Smooth muscle cell (in vitro differentiated cells): ENCODE results near the gene SLC43A1. TPM values are rescaled to one million over a fixed set of nuclear protein-coding genes. Genes with fewer than 3 reads are reported as not detected.

ENCODE experiments used
- DNase-seq: peaks from one replicate; lab custom pipeline; 2025; ENCODE audit not compliant: unreplicated experiment; lab: John Stamatoyannopoulos, UW
- H2AFZ ChIP-seq: fragments of 200-600 bp; sonication (generic); 2 replicates; pipeline ENCODE4 v1.6.0; 2016; ENCODE audit warnings: antibody characterized with exemption, low read depth, mild to moderate bottlenecking
- H3F3A ChIP-seq: fragments of 200-600 bp; sonication (generic); 2 replicates; pipeline ENCODE4 v1.6.0; 2017; ENCODE audit warnings: antibody characterized with exemption, low read depth
- H3K27ac ChIP-seq: fragments of 200-600 bp; sonication (generic); 2 replicates; pipeline ENCODE4 v1.5.1; 2016; ENCODE audit warnings: low read depth, mild to moderate bottlenecking
- H3K27me3 ChIP-seq: fragments of 200-600 bp; sonication (generic); 2 replicates; pipeline ENCODE4 v1.6.1; 2016; ENCODE audit warnings: low read depth, mild to moderate bottlenecking
- H3K36me3 ChIP-seq: fragments of 200-600 bp; sonication (generic); 2 replicates; pipeline ENCODE4 v1.5.1; 2016; ENCODE audit warnings: low read depth
- H3K4me1 ChIP-seq: fragments of 200-600 bp; sonication (generic); 2 replicates; pipeline ENCODE4 v1.5.1; 2016; ENCODE audit warnings: low read depth
- H3K4me2 ChIP-seq: fragments of 200-600 bp; sonication (generic); 2 replicates; pipeline ENCODE4 v1.6.0; 2016; ENCODE audit warnings: mild to moderate bottlenecking
- H3K4me3 ChIP-seq: fragments of 200-600 bp; sonication (generic); 2 replicates; pipeline ENCODE4 v1.5.1; 2016; ENCODE audit warnings: mild to moderate bottlenecking
- H3K79me2 ChIP-seq: fragments of 200-600 bp; sonication (generic); 2 replicates; pipeline ENCODE4 v1.6.0; 2016; ENCODE audit warnings: low read depth, mild to moderate bottlenecking
- H3K9ac ChIP-seq: fragments of 200-600 bp; sonication (generic); 2 replicates; pipeline ENCODE4 v1.6.0; 2016; ENCODE audit warnings: low read depth
- H3K9me3 ChIP-seq: fragments of 200-600 bp; sonication (generic); replicated peaks from 2 replicates; pipeline ENCODE4 v1.5.1; 2016; ENCODE audit warnings: low read depth
- H4K20me1 ChIP-seq: fragments of 200-600 bp; sonication (generic); 2 replicates; pipeline ENCODE4 v1.6.0; 2016; ENCODE audit warnings: low read depth
- CTCF ChIP-seq: fragments of 200-600 bp; sonication (generic); IDR thresholded peaks from 2 replicates; pipeline ENCODE4 v1.5.1; 2017; ENCODE audit warnings: borderline replicate concordance, mild to moderate bottlenecking, antibody characterized with exemption; ENCODE audit not compliant: insufficient read depth, poor library complexity, severe bottlenecking
- WGBS: methylation state at CpG from one replicate; pipeline ENCODE4 v1.1.7; 2016; ENCODE audit warnings: low lambda C conversion rate; 5-methylcytosine and 5-hydroxymethylcytosine counted together
- polyA plus RNA-seq: library from polyadenylated mRNA; unstranded; fragments of >200 nt; fragmentation: Nextera tagmentation; extraction: Ambion mirVana; gene quantifications from 2 replicates; pipeline ENCODE4 v1.2.1, GENCODE V29; 2016
- total RNA-seq: library from RNA; depleted of rRNA; stranded (reverse); fragments of >200 nt; gene quantifications from 2 replicates; pipeline ENCODE4 v1.2.3, GENCODE V29; 2014

The SLC43A1 gene
- total and polyA plus RNA-seq, 2 experiments from 2014 or later = 1.3 to 7.3 TPM

- no peak overlapping the region for H3K9ac ChIP-seq
- H3K27me3 ChIP-seq = no peaks in the 10 kb centered on the region
- no peaks in the 10 kb centered on the region for H4K20me1 ChIP-seq
- H2AFZ ChIP-seq = no peak overlapping the region
- H3K4me2 ChIP-seq = no peak overlapping the region
- H3K4me1 ChIP-seq = no peaks in the 10 kb centered on the region
- H3K27ac ChIP-seq = no peak overlapping the region
- no peaks in the 10 kb centered on the region for H3K36me3 ChIP-seq
- no peaks in the 10 kb centered on the region for H3K9me3 ChIP-seq
- no peak overlapping the region for H3K4me3 ChIP-seq
- DNase-seq = no peak
- no peaks in the 10 kb centered on the region for H3K79me2 ChIP-seq
- no peak for TF ChIP-seq CTCF
- no peaks in the 10 kb centered on the region for H3F3A ChIP-seq
- 91% methylated on average over 2 of the region's 2 CpGs for WGBS
Measured at GRCh38 chr11:57555393-57555792, 39.9 kb upstream of the SLC43A1 start.

- no peak overlapping the region for H3K4me2 ChIP-seq
- 54% methylated on average over 5 of the region's 5 CpGs for WGBS
- no peak for DNase-seq
- H3K36me3 ChIP-seq = no peaks in the 10 kb centered on the region
- no peaks in the 10 kb centered on the region for H3F3A ChIP-seq
- no peaks in the 10 kb centered on the region for H4K20me1 ChIP-seq
- H3K4me3 ChIP-seq = no peak overlapping the region
- H3K79me2 ChIP-seq = no peaks in the 10 kb centered on the region
- TF ChIP-seq CTCF = no peak
- no peak overlapping the region for H2AFZ ChIP-seq
- H3K27ac ChIP-seq = no peak overlapping the region
- no peaks in the 10 kb centered on the region for H3K4me1 ChIP-seq
- no peaks in the 10 kb centered on the region for H3K9me3 ChIP-seq
- H3K9ac ChIP-seq = no peak overlapping the region
- H3K27me3 ChIP-seq = no peaks in the 10 kb centered on the region
Measured at GRCh38 chr11:57552479-57552878, 37.0 kb upstream of the SLC43A1 start.

GRCh38 chr11:57551941-57552340 lies 36.4 kb upstream of the SLC43A1 start:
- no peaks in the 10 kb centered on the region for H3K27me3 ChIP-seq
- no peak overlapping the region for H2AFZ ChIP-seq
- H3K4me1 ChIP-seq = no peaks in the 10 kb centered on the region
- no peaks in the 10 kb centered on the region for H3K36me3 ChIP-seq
- no peak overlapping the region for H3K27ac ChIP-seq
- no peaks in the 10 kb centered on the region for H4K20me1 ChIP-seq
- WGBS = 96% methylated on average over 4 of the region's 4 CpGs
- no peak overlapping the region for H3K4me2 ChIP-seq
- H3K9me3 ChIP-seq = no peaks in the 10 kb centered on the region
- DNase-seq = no peak
- no peaks in the 10 kb centered on the region for H3K79me2 ChIP-seq
- no peak overlapping the region for H3K9ac ChIP-seq
- H3F3A ChIP-seq = no peaks in the 10 kb centered on the region
- H3K4me3 ChIP-seq = no peak overlapping the region
- TF ChIP-seq CTCF = no peak

- TF ChIP-seq CTCF = no peak
- Histone ChIP-seq H3K4me1 (no peaks in the 10 kb centered on the region), H2AFZ (no peak overlapping the region), H3F3A (no peaks in the 10 kb centered on the region), H3K79me2 (no peaks in the 10 kb centered on the region), H3K4me3 (no peak overlapping the region), H3K9me3 (no peaks in the 10 kb centered on the region), H3K36me3 (no peaks in the 10 kb centered on the region), H4K20me1 (no peaks in the 10 kb centered on the region), H3K27ac (no peak overlapping the region), H3K27me3 (no peaks in the 10 kb centered on the region), H3K9ac (no peak overlapping the region), H3K4me2 (no peak overlapping the region)
- 89% methylated on average over 8 of the region's 8 CpGs for WGBS
- DNase-seq = no peak
Measured at GRCh38 chr11:57549983-57550382, 34.5 kb upstream of the SLC43A1 start.
